Keratinocyte (primary cell): ENCODE results near the gene RFPL2. TPM values are rescaled to one million over a fixed set of nuclear protein-coding genes. Genes with fewer than 3 reads are reported as not detected.

ENCODE experiments used
- DNase-seq: peaks from one replicate; pipeline ENCODE4 v3.0.0-alpha.2; 2011; ENCODE audit warnings: low read depth, missing footprints, low spot score
- FAIRE-seq: peaks from 2 replicates; lab custom pipeline; 2011; peaks lifted over from hg19 to GRCh38; lab: Jason Lieb, UNC
- H2AFZ ChIP-seq: 2 replicates; pipeline ENCODE4 v1.6.0; 2012; ENCODE audit warnings: low read length, control low read depth, inconsistent platforms; ENCODE audit not compliant: control insufficient read depth
- H3K27ac ChIP-seq: 2 replicates; pipeline ENCODE4 v1.5.1; 2011; ENCODE audit warnings: low read length; ENCODE audit not compliant: control insufficient read depth, insufficient read depth
- H3K27me3 ChIP-seq: 3 replicates; pipeline ENCODE4 v1.6.0; 2011; ENCODE audit warnings: low read length; ENCODE audit not compliant: control insufficient read depth, insufficient read depth; ENCODE audit errors: extremely low read depth
- H3K36me3 ChIP-seq, 2 experiments: 2 replicates in 1 of 2; 3 replicates in 1 of 2; pipeline ENCODE4 v1.5.1; 2011; ENCODE audit warnings: low read length in 2 of 2, mild to moderate bottlenecking in 1 of 2; ENCODE audit not compliant: control insufficient read depth in 2 of 2, insufficient read depth in 2 of 2; ENCODE audit errors: extremely low read depth in 1 of 2
- H3K4me1 ChIP-seq: 3 replicates; pipeline ENCODE4 v1.5.1; 2011; ENCODE audit warnings: low read length; ENCODE audit not compliant: control insufficient read depth, insufficient read depth; ENCODE audit errors: extremely low read depth
- H3K4me2 ChIP-seq: 3 replicates; pipeline ENCODE4 v1.6.0; 2011; ENCODE audit warnings: low read depth, low read length; ENCODE audit not compliant: control insufficient read depth, insufficient read depth; ENCODE audit errors: extremely low read depth
- H3K4me3 ChIP-seq, 3 experiments: fragments of 200-600 bp in 1 of 3; sonication (generic) in 1 of 3; 2 replicates in 2 of 3; 3 replicates in 1 of 3; pipeline ENCODE4 v1.5.1; 2011 to 2016; ENCODE audit warnings: low read length in 3 of 3, mild to moderate bottlenecking in 3 of 3, control low read depth in 2 of 3, inconsistent platforms in 1 of 3, low read depth in 1 of 3, mixed read lengths in 1 of 3, mixed run types in 1 of 3, moderate library complexity in 1 of 3; ENCODE audit not compliant: control insufficient read depth in 2 of 3, insufficient read depth in 2 of 3; ENCODE audit errors: extremely low read depth in 1 of 3
- H3K79me2 ChIP-seq: 2 replicates; pipeline ENCODE4 v1.6.0; 2012; ENCODE audit warnings: low read length; ENCODE audit not compliant: control insufficient read depth, insufficient read depth
- H3K9ac ChIP-seq: 3 replicates; pipeline ENCODE4 v1.6.0; 2011; ENCODE audit warnings: low read length; ENCODE audit not compliant: control insufficient read depth, insufficient read depth; ENCODE audit errors: extremely low read depth
- H3K9me1 ChIP-seq: 3 replicates; pipeline ENCODE4 v1.6.0; 2011; ENCODE audit warnings: low read length; ENCODE audit not compliant: control insufficient read depth, insufficient read depth; ENCODE audit errors: extremely low read depth
- H3K9me3 ChIP-seq: 2 replicates; pipeline ENCODE4 v1.5.1; 2012; ENCODE audit warnings: low read depth, low read length; ENCODE audit not compliant: control insufficient read depth
- H4K20me1 ChIP-seq: 3 replicates; pipeline ENCODE4 v1.6.0; 2011; ENCODE audit warnings: low read length; ENCODE audit not compliant: control insufficient read depth, insufficient read depth; ENCODE audit errors: extremely low read depth
- CTCF ChIP-seq, 3 experiments: IDR thresholded peaks in 1 of 3; conservative IDR thresholded peaks in 1 of 3; optimal IDR thresholded peaks in 1 of 3; 2 replicates in 2 of 3; 3 replicates in 1 of 3; pipeline versions ENCODE3 to v1.5.1; 2011; ENCODE audit warnings: low read length in 3 of 3, mild to moderate bottlenecking in 3 of 3, moderate library complexity in 2 of 3, control low read depth in 1 of 3, inconsistent platforms in 1 of 3; ENCODE audit not compliant: insufficient read depth in 2 of 3; ENCODE audit errors: extremely low read depth in 1 of 3
- EZH2 ChIP-seq: IDR thresholded peaks from one replicate; pipeline ENCODE4 v1.6.1; 2012; ENCODE audit warnings: inconsistent platforms, mild to moderate bottlenecking, low read length, moderate library complexity
- dilution Hi-C: fragments of 300-500 bp; cut with MboI; formaldehyde crosslinking; loops from one replicate; pipeline ENCODE4 v1.7.0; 2020; ENCODE audit warnings: low sequenced_read_pairs; ENCODE audit not compliant: extremely low pct_ligation_motif_present
- polyA plus RNA-seq, 5 experiments: library from polyadenylated mRNA; depleted of rRNA in 3 of 5; stranded (reverse) in 3 of 5; stranded (forward) in 1 of 5; unstranded in 1 of 5; fragments of >200 nt; gene quantifications; 1 replicate in 1 of 5; 2 replicates in 3 of 5; 3 replicates in 1 of 5; pipeline versions ENCODE4 v1.2.1 to v1.2.3, GENCODE V29; 2011 to 2012; ENCODE audit warnings: missing spikeins in 2 of 5, low read depth in 1 of 5, low replicate concordance in 1 of 5

The RFPL2 gene
- polyA plus RNA-seq, 1 donor (not counting 4 experiments of a cell fraction or from before 2014, with no cell fraction given): not detected

GRCh38 chr22:32144496-32145274 is 60.2 kb downstream of the RFPL2 start:
- Histone ChIP-seq H3K4me1 (no peaks in the 10 kb centered on the region), H3K27me3 (no peaks in the 10 kb centered on the region), H3K9me3 (no peaks in the 10 kb centered on the region), H3K36me3 (no peaks in the 10 kb centered on the region), H3K79me2 (no peaks in the 10 kb centered on the region), H3K27ac (no peak overlapping the region), H3K9ac (no peak overlapping the region), H3K9me1 (no peaks in the 10 kb centered on the region), H2AFZ (no peak overlapping the region), H4K20me1 (no peaks in the 10 kb centered on the region), H3K4me2 (no peak overlapping the region), H3K4me3 (no peak overlapping the region)
- dilution Hi-C loops: no loop called here
- no peak for DNase-seq
- TF ChIP-seq CTCF (optimal IDR thresholded peaks at IDR 0.05 in 1 of 3, IDR thresholded peaks at IDR 0.05 in 1 of 3, conservative IDR thresholded peaks at IDR 0.05 in 1 of 3; ENCODE audit: extremely low read depth in 1 of 3, insufficient read depth in 2 of 3, low read length in 3 of 3): no peak
- no peak for TF ChIP-seq EZH2
- no peak for FAIRE-seq

GRCh38 chr22:32142600-32142999 is 62.3 kb downstream of the RFPL2 start:
- DNase-seq (no peak), FAIRE-seq (no peak)
- Histone ChIP-seq H3K9me3 (no peaks in the 10 kb centered on the region), H3K4me1 (no peaks in the 10 kb centered on the region), H3K36me3 (no peaks in the 10 kb centered on the region), H3K9me1 (no peaks in the 10 kb centered on the region), H3K4me3 (no peak overlapping the region), H3K27me3 (no peaks in the 10 kb centered on the region), H3K79me2 (no peaks in the 10 kb centered on the region), H3K27ac (no peak overlapping the region), H4K20me1 (no peaks in the 10 kb centered on the region), H3K4me2 (no peak overlapping the region), H2AFZ (no peak overlapping the region), H3K9ac (no peak overlapping the region)
- dilution Hi-C loops: no loop called here
- no peak for TF ChIP-seq CTCF (optimal IDR thresholded peaks at IDR 0.05 in 1 of 3, IDR thresholded peaks at IDR 0.05 in 1 of 3, conservative IDR thresholded peaks at IDR 0.05 in 1 of 3; ENCODE audit: extremely low read depth in 1 of 3, insufficient read depth in 2 of 3, low read length in 3 of 3)
